ENCODE measurements around the gene SNU13.
"Not testable (repeated sequence)": the region's sequence is repeated elsewhere in the genome, so short reads cannot be mapped to it uniquely, and the experiment has no call there.

SNU13 gene

GRCh38 chr22:41676134-41676533 is 12.5 kb downstream of the SNU13 start:
- DNase-seq: no peak

- no peak for DNase-seq
These were observed 13.8 kb downstream of the SNU13 start for GRCh38 chr22:41674846-41675340.

GRCh38 chr22:41672780-41673509 is 15.7 kb downstream of the SNU13 start:
- DNase-seq: no peak

GRCh38 chr22:41672096-41672495 is 16.6 kb downstream of the SNU13 start:
- DNase-seq: not testable (repeated sequence)

GRCh38 chr22:41668971-41669911 is 19.4 kb downstream of the SNU13 start:
- no peak for DNase-seq

- DNase-seq: peak; percentile 21
These were observed 23.7 kb downstream of the SNU13 start for GRCh38 chr22:41664951-41665350.

GRCh38 chr22:41664490-41664889 is 24.2 kb downstream of the SNU13 start:
- peak; percentile 5 for DNase-seq

GRCh38 chr22:41663594-41663993 is 25.1 kb downstream of the SNU13 start:
- peak; percentile 22 for DNase-seq

- no peak for DNase-seq
These were observed 27.0 kb downstream of the SNU13 start for GRCh38 chr22:41661713-41662112.

- DNase-seq: no peak
These were observed 27.6 kb downstream of the SNU13 start for GRCh38 chr22:41661088-41661487.

GRCh38 chr22:41660416-41660815 is 28.3 kb downstream of the SNU13 start:
- no peak for DNase-seq

GRCh38 chr22:41659941-41660340 is 28.7 kb downstream of the SNU13 start:
- DNase-seq: no peak

GRCh38 chr22:41658869-41659268 is 29.8 kb downstream of the SNU13 start:
- no peak for DNase-seq

- no peak for DNase-seq
These were observed 31.0 kb downstream of the SNU13 start for GRCh38 chr22:41657709-41658108.

GRCh38 chr22:41656556-41656955 is 32.1 kb downstream of the SNU13 start:
- peak; percentile 8 for DNase-seq

- DNase-seq: no peak
These were observed 34.3 kb downstream of the SNU13 start for GRCh38 chr22:41654322-41654721.

- DNase-seq: no peak
These were observed 37.8 kb downstream of the SNU13 start for GRCh38 chr22:41650821-41651220.

- no peak for DNase-seq
These were observed 38.4 kb downstream of the SNU13 start for GRCh38 chr22:41650229-41650628.

- no peak for DNase-seq
These were observed 40.2 kb downstream of the SNU13 start for GRCh38 chr22:41648432-41648831.

- no peak for DNase-seq
These were observed 40.9 kb downstream of the SNU13 start for GRCh38 chr22:41647771-41648170.

GRCh38 chr22:41642331-41643110 is 46.1 kb downstream of the SNU13 start:
- DNase-seq: no peak

GRCh38 chr22:41641854-41642253 is 46.8 kb downstream of the SNU13 start:
- DNase-seq: no peak

GRCh38 chr22:41638748-41639147 is 49.9 kb downstream of the SNU13 start:
- DNase-seq: no peak
